ENCODE measurements around the gene ELMO2. TPM values are rescaled to one million over a fixed set of nuclear protein-coding genes. Genes with fewer than 3 reads are reported as not detected.
A peak's percentile ranks its signal among the peaks of the same experiment; 100 is the strongest.

Gene ELMO2
- total RNA-seq, 2 donors from 2014 or later = 20.0 to 24.7 TPM

- no peak for DNase-seq
- no peak overlapping the region for H3K27ac ChIP-seq
Measured at GRCh38 chr20:46349742-46350056, 56.7 kb downstream of the ELMO2 start.

GRCh38 chr20:46349035-46349741, 57.2 kb downstream of the ELMO2 start:
- Histone ChIP-seq H3K27ac (no peak overlapping the region), H3K4me3 (no peak overlapping the region), H3K36me3 (no peaks in the 10 kb centered on the region), H3K27me3 (no peaks in the 10 kb centered on the region), H3K9me3 (no peaks in the 10 kb centered on the region), H3K9ac (ENCODE audit: low read depth in 2 of 2, low read length in 2 of 2) (no peak overlapping the region), H3K4me1 (no peaks in the 10 kb centered on the region)
- TF ChIP-seq, protein P1, sequence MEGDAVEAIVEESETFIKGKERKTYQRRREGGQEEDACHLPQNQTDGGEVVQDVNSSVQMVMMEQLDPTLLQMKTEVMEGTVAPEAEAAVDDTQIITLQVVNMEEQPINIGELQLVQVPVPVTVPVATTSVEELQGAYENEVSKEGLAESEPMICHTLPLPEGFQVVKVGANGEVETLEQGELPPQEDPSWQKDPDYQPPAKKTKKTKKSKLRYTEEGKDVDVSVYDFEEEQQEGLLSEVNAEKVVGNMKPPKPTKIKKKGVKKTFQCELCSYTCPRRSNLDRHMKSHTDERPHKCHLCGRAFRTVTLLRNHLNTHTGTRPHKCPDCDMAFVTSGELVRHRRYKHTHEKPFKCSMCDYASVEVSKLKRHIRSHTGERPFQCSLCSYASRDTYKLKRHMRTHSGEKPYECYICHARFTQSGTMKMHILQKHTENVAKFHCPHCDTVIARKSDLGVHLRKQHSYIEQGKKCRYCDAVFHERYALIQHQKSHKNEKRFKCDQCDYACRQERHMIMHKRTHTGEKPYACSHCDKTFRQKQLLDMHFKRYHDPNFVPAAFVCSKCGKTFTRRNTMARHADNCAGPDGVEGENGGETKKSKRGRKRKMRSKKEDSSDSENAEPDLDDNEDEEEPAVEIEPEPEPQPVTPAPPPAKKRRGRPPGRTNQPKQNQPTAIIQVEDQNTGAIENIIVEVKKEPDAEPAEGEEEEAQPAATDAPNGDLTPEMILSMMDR (IDR thresholded peaks at IDR 0.05) = peak; percentile 79
- peak; percentile 35 for DNase-seq
- intact Hi-C loops (cut with DNase I) = loop anchor here (10.0 kb wide), 1 partner anchor 214 kb away; no protein-coding TSS in a partner anchor

More at GRCh38 chr20:46349742-46350056, 56.7 kb downstream of the ELMO2 start:
- TF ChIP-seq, protein P1 (IDR thresholded peaks at IDR 0.05) = no peak
- no peaks in the 10 kb centered on the region for H3K9me3 ChIP-seq
- no peak overlapping the region for H3K4me3 ChIP-seq
- intact Hi-C loops (cut with DNase I) = loop anchor here (10.0 kb wide), 1 partner anchor 215 kb away; no protein-coding TSS in a partner anchor
- no peaks in the 10 kb centered on the region for H3K36me3 ChIP-seq
- H3K9ac ChIP-seq (ENCODE audit: low read depth in 2 of 2, low read length in 2 of 2) = no peak overlapping the region
- no peaks in the 10 kb centered on the region for H3K27me3 ChIP-seq
- no peaks in the 10 kb centered on the region for H3K4me1 ChIP-seq

- H3K27ac ChIP-seq = no peak overlapping the region
- no peak for DNase-seq
- H3K4me3 ChIP-seq = no peak overlapping the region
- H3K9me3 ChIP-seq = no peaks in the 10 kb centered on the region
- no peaks in the 10 kb centered on the region for H3K27me3 ChIP-seq
- H3K36me3 ChIP-seq = no peaks in the 10 kb centered on the region
- no peaks in the 10 kb centered on the region for H3K4me1 ChIP-seq
- intact Hi-C loops (cut with DNase I) = loop anchor here (10.0 kb wide), 1 partner anchor 213 kb away; no protein-coding TSS in a partner anchor
- TF ChIP-seq, protein P1 (IDR thresholded peaks at IDR 0.05) = no peak
- no peak overlapping the region for H3K9ac ChIP-seq (ENCODE audit: low read depth in 2 of 2, low read length in 2 of 2)
Measured at GRCh38 chr20:46347841-46348803, 58.3 kb downstream of the ELMO2 start.

- H3K9me3 ChIP-seq = no peaks in the 10 kb centered on the region
- H3K27ac ChIP-seq = no peak overlapping the region
- H3K4me3 ChIP-seq = no peak overlapping the region
- H3K36me3 ChIP-seq = no peaks in the 10 kb centered on the region
- no peak overlapping the region for H3K9ac ChIP-seq (ENCODE audit: low read depth in 2 of 2, low read length in 2 of 2)
- intact Hi-C loops (cut with DNase I) = loop anchor here (10.0 kb wide), 1 partner anchor 212 kb away; no protein-coding TSS in a partner anchor
- TF ChIP-seq, protein P1 (IDR thresholded peaks at IDR 0.05) = no peak
- no peak for DNase-seq
- no peaks in the 10 kb centered on the region for H3K27me3 ChIP-seq
- no peaks in the 10 kb centered on the region for H3K4me1 ChIP-seq
Measured at GRCh38 chr20:46346770-46347169, 59.6 kb downstream of the ELMO2 start.

DNA sequence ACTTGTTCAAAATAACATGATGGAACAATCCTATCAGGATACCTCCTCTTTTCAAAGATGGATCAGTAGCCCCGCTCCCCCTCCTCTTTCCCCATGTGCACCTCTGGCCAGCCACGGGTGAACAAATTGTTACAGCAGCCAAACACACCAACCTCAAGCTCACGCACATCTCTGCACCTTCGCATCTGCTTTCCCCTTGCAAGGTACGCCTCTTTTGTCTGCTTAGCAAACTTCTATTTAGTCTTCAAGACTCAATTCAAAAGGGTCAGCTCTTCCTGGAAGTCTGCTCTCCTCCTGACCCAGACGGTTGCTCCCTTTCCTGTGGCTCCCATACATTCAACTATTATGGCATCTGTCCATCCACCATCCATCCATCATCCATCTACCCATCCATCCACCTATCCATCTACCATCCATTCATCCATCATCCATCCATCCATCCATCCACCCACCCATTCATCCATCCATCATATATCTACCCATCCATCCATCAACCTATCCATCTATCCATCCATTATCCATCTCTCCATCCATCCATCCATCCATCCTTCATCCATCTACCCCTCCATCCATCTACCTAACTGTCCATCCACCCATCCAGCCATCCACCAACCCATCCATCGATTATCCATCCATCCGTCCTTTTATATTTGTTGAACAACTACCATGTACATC, 61.8 kb downstream of the ELMO2 start:
- intact Hi-C loops (cut with DNase I) = loop anchor here (10.0 kb wide), 1 partner anchor 210 kb away; no protein-coding TSS in a partner anchor
- TF ChIP-seq, protein P1 (IDR thresholded peaks at IDR 0.05) = no peak

More for the DNA sequence above, 61.8 kb downstream of the ELMO2 start:
- Histone ChIP-seq H3K4me1 (no peaks in the 10 kb centered on the region), H3K36me3 (no peaks in the 10 kb centered on the region), H3K4me3 (no peak overlapping the region), H3K9ac (ENCODE audit: low read depth in 2 of 2, low read length in 2 of 2) (no peak overlapping the region), H3K27ac (no peak overlapping the region), H3K27me3 (no peaks in the 10 kb centered on the region), H3K9me3 (no peaks in the 10 kb centered on the region)
- no peak for DNase-seq
